GM19099 (cell line): ENCODE measurements around the gene URM1.

Source experiments
- POLR2A ChIP-seq: IDR thresholded peaks from 3 replicates; pipeline ENCODE4 v1.6.1; 2011; ENCODE audit warnings: low read depth; ENCODE audit not compliant: insufficient read length; ENCODE audit errors: extremely low read depth

Gene URM1

DNA sequence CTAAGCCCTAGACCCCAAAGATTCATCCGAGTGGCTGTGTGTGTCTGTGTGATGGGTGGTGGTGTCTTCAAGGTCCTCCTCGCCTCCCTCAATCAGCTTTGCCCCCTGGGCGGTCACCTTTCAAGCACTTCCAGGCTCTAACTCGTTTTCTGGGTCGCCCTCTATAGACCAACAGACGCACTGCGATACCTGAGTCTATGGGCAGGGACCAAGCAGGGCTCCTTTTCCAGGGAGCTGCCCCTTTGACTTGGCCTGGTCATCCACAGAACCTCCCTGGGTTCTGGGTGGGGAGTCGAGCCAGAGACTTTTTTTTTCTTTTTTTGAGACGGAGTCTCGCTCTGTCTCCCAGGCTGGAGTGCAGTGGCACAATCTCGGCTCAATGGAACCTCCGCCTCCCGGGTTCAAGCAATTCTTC is 29.7 kb upstream of the URM1 start:
- no peak for TF ChIP-seq POLR2A

DNA sequence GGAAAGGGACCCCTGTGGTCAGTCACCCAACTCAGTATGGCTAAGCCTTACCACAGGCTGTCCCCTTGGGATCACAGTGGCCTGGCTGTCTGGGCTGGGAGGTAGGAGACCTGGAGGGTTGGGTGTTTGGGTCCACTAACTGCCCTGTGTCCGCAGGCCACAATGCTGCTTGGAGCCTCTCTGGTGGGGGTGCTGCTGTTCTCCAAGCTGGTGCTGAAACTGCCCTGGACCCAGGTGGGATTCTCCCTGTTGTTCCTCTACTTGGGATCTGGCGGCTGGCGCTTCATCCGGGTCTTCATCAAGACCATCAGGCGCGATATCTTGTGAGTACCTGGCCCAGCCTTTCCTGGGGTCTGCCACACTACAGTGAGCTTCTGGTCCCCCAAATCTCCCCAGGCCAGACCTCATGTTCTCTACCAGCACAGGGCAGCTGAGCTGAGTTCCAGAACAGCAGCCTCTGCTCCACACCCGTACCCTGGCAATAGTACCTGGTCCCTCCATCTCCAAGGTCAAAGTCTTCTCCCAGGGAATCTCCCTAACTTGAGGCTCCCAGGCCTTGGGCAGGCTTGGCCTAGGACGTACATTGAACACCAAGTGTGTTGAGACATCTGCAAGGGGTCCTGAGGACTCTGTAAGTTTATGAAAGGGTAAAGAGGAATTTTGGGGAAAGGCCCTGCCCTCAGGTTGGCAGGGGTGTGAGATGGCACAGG is 28.0 kb upstream of the URM1 start:
- no peak for TF ChIP-seq POLR2A

DNA sequence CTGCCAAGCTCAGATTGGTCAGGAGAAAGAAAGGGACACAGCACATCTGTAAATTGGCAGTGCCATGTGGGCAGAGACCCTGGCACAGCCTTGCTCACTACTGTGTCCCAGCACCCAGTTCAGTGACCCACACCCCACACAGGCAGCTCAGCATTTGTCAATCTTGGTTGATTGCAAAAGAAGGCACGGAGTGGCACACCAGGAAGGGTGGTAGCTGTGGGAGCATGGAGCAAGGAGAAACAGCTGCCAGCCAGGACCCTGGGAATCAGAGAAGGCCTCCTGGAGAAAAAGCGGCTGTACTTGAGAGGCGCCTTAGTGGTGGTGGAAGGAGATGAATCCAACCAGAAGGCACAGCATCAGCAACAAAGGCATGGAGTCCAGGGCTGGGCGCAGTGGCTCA is 27.3 kb upstream of the URM1 start:
- no peak for TF ChIP-seq POLR2A

- TF ChIP-seq POLR2A, result no peak
Measured at GRCh38 chr9:128344931-128345605, 26.1 kb upstream of the URM1 start.

- TF ChIP-seq POLR2A, result no peak
Measured at GRCh38 chr9:128349125-128349524, 22.0 kb upstream of the URM1 start.

DNA sequence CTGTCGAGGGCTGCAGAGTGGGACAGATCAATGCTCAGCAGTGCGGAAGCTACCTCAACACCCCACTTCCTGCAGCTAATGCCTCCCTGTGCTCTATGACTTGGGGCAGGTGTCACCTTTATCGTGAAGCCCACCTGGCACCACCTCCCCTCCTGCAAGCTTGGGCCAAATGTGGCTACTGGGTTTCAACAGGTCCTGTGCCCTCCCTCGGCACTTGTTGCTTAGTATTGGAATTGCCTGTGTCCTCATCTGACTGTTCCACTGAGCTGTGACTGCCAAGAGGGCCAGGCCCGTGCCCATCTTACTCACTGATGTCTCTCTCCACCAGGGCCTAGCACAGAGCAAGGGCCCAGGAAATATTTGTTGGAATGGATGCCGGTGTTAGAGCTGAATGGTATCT is 21.4 kb upstream of the URM1 start:
- no peak for TF ChIP-seq POLR2A

DNA sequence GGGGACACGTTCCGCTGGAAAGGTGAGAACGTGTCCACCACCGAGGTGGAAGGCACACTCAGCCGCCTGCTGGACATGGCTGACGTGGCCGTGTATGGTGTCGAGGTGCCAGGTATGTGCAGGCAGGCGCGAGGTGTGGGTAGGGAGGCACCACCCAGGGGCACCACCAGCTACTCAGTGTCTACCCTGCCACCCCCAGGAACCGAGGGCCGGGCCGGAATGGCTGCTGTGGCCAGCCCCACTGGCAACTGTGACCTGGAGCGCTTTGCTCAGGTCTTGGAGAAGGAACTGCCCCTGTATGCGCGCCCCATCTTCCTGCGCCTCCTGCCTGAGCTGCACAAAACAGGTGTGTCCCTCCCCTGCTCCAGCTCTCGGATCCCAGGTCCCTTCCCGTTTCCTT is 15.7 kb upstream of the URM1 start:
- TF ChIP-seq POLR2A, result no peak

DNA sequence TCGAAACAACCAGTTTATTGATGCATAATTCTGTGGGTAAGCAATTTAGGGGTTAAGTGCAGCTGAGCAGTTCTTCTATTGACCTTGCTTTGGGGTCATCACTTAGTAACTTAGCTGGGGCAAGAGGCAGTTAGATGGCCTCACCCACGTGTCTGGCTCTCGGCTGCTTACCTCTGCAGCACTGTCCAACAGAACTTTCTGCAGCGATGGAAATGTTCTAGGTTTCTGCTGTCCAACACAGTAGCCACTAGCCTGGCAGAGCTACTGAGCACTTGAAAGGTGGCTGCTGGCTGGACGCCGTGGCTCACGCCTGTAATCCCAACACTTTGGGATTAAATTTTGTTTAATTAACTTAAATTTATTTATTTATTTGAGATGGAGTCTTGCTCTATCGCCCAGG is 13.1 kb upstream of the URM1 start:
- TF ChIP-seq POLR2A, result no peak

DNA sequence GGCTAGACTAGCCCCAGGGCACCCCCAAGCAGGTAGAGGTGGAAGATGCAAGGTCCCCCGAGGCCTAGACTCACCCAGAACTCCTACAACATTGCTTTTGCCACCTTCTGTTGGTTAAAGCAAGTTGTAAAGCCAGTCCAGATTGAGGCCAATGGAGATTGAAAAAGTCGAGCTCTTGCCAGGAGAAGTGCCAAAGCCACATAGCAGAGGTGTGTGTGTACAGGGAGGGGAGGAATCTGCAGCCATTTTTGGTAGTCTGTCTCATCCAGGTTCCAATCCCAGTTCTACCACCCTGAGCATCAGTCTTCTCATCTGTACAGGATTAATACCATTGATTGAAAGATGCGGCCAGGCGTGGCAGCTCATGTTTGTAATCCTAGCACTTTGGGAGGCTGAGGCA is 12.3 kb upstream of the URM1 start:
- TF ChIP-seq POLR2A, result no peak

DNA sequence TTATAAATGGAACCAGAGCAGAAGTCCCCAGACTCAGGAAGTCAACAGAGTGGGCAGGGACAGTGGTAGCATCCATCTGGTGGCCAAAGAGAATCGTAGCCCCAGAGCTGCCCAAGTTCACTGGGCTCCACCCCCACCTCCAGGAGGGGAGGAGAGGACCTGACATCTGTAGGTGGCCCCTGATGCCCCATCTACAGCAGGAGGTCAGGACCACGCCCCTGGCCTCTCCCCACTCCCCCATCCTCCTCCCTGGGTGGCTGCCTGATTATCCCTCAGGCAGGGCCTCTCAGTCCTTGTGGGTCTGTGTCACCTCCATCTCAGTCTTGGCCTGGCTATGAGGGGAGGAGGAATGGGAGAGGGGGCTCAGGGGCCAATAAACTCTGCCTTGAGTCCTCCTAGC is 10.3 kb upstream of the URM1 start:
- no peak for TF ChIP-seq POLR2A

DNA sequence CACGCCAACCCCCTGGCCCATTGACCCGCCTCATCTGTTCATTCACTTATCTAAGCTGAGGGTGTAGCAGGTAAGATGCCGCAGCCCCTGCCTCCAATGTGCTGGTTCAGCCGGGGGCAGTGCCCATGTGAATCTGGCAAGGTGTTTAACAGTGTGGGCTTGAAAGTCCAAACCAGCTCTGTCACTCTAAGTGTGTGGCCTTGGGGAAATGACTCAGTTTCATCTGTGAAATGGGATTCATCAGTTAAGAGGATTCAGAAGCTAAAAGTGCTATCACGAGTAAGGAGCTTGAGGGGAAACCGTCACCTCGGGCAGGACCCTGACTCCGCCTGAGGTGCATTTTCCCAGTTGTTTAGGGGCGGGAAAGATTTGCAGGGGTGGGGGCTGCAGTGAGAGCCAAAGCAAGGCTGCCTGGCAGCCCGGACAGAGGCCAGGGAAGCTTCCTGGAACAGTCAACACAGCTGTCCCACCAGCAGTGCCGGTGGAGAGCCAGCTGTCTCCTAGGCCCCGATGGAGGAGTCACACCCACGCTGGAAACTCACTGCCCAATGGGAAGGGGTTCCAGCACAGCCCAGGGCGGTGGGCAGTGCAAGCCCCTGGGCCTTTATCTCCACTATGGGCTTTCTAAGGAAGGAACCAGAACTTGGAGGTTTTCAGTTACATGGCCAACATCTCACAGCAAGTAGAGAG is 9.7 kb upstream of the URM1 start:
- no peak for TF ChIP-seq POLR2A

DNA sequence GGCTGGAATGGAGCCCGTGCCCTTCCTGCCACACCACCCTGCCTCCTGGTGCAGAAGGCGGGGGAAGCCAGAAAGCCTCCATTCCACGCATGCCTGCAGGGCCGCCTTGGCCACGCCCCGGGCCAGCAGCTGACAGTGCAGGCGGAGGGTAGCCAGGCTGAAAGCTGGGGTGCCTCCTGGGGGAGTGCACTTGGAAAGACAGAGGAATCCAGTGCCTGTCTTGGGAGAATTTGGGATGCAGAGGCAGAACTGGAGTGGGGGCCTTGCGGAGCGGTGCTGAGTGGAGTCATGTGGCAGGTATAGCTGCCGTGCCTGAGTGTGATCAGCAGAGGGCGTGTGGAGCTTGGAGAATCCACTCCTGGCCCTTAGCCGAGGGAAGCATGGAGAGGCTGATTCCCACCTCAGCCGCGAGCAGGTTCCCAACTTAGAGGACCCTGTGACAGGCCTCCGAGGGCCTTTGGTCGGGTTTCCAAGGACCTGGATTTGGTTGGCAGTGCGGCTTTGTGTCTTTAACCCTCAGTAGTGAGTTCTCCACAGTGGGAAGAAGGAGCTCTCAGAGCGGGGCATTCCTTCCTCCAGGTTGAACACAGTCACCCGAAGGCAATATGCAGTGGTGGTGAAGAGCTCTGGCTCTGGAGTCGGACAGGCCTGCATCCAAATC is 9.1 kb upstream of the URM1 start:
- no peak for TF ChIP-seq POLR2A

- TF ChIP-seq POLR2A, result no peak
Measured at GRCh38 chr9:128362774-128363173, 8.4 kb upstream of the URM1 start.

GRCh38 chr9:128365525-128365924 is 5.6 kb upstream of the URM1 start:
- TF ChIP-seq POLR2A, result no peak

- no peak for TF ChIP-seq POLR2A
Measured at GRCh38 chr9:128369024-128369706, 2.0 kb upstream of the URM1 start.
